CD4-positive, alpha-beta T cell treated with Interleukin-1 beta for 1 hour (primary cell): ENCODE data around the gene ZNF496.
"Not testable (repeated sequence)": the region's sequence is repeated elsewhere in the genome, so short reads cannot be mapped to it uniquely, and the experiment has no call there.

ENCODE experiments used
- DNase-seq, 2 donors: peaks; one replicate each; pipeline ENCODE4 v3.0.0-alpha.2; 2020 to 2022

The ZNF496 gene

GRCh38 chr1:247331525-247332214, at the start of gene ZNF496:
Gene ZNF496, minus strand, starts transcription at chr1:247331867. Its CDS starts 2,289 bp downstream, at chr1:247329578.
- peak; percentile 63 to 65 for DNase-seq

- DNase-seq = no peak
Measured at GRCh38 chr1:247378334-247379073, 46.8 kb upstream of the ZNF496 start.

- DNase-seq = not testable (repeated sequence)
Measured at GRCh38 chr1:247377656-247378055, 46.0 kb upstream of the ZNF496 start.

GRCh38 chr1:247376659-247377058, 45.0 kb upstream of the ZNF496 start:
- no peak for DNase-seq

GRCh38 chr1:247375747-247376146, 44.1 kb upstream of the ZNF496 start:
- no peak for DNase-seq

- not testable (repeated sequence) for DNase-seq
Measured at GRCh38 chr1:247374651-247375334, 43.1 kb upstream of the ZNF496 start.

DNA sequence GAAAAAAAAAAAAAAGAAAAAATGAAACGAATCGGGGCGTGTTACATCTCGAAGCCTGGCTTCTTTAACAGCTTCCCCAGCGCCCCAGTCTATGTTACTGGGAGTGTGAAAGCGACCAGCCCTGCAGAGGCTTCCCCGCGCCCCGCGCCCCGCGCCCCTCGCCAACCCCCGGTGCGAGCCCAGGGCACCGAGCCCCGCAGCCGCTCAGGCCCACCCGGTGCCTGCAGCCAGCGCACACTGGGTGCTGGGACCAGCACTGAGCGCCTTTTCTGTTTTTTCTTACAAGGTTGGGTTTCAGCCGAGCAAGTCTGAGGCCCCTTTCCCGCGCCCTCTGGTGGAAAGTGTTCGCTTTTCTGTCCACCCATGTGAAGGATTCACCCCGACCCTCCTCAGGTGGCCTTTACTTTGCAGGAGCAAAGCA, 42.1 kb upstream of the ZNF496 start:
- DNase-seq = peak; percentile 54 to 58

GRCh38 chr1:247371801-247372259, 40.2 kb upstream of the ZNF496 start:
- no peak for DNase-seq

DNA sequence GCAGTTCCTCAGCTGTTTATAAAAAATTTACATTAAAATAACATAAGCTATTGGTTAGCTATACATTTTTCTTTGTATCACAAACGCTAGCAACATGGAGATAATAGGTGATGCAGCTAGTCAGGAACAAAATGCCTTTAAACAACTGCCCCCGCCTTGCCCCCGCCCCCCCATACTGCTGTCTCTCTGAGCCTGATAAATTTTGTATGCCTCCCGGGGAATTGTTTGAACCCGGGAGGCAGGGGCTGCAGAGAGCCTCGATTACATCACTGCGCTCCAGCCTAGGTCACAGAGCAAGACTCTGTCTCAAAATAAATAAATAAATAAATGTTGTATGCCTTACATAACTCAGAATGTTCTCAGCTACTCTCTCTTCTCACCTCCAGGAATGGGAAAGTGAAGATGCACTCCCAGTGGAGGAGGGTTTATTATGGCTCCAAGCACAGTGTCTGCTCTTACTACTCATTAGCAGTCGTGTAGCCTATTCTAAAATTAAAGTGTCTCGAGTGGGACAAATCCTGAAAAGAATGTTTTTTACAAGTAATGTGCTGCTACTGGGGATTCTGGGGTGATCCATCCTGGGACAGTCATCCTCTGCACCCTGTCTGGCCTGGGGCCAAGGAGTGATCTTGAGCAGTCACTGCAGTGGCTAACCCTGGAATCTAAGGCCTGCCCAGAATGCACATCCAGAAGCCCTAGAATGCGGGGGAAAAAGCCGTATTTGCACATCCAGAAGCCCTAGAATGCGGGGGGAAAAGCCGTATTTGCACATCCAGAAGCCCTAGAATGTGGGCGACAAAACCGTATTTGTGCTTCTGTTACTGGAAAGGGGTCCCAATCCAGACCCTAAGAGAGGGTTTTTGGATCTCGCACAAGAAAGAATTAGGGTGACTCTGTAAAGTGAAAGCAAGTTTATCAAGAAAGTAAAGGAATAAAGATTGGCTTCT, 39.4 kb upstream of the ZNF496 start:
- no peak for DNase-seq

DNA sequence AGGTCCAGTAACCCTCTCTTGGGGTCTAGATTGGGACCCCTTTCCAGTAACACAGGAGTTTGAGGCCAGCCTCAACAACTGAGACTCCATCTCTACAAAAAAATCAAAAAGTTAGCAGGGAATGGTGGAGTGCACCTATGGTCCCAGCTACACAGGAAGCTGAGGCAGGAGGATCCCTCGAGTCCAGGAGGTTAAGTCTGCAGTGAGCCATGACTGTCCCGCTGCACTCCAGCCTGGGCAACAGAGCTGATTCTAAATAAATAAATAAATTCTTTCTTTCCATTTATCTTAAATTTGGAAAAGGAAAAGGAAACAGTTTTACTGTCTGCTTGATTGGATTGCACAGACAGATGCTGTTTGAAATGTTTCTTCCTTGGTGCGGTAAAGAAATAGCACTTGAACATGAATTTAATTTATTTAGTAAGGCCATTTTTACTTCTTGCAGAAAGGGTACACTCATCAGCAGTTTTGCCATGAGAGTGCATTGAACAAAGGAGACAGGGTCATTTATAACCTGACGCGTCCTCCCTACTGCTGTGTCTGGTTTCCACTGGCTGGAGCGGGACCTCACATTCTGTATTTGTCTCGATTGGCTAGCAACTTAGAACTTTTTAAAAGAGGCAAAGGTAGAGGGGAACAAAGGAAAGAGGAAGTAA, 37.0 kb upstream of the ZNF496 start:
- no peak for DNase-seq

DNA sequence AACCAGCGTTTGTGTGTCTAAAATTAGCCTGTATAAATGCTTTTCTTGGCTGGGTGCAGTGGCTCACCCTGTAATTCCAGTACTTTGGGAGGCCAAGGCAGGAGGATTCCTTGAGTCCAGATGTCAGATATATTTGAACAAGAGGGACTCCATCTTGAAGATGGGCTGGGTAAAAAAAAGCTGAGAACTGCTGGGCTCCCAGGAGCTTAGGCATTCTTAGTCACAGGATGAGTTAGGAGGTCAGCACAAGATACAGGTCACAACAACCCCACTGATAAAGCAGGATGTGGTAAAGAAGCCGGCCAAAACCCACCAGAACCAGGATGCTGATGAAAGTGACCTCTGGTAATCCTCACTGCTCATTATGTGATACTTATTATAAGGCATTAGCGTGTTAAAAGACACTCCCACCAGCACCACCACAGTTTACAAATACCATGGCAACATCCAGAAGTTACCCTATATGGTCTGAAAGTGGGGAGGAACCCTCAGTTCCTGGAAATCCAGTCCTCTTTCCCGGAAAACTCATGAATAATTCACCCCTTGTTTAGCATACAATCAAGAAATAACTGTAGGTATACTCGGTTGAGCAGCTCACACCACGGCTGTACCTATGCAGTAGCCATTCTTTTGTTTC, 36.2 kb upstream of the ZNF496 start:
- no peak for DNase-seq

DNA sequence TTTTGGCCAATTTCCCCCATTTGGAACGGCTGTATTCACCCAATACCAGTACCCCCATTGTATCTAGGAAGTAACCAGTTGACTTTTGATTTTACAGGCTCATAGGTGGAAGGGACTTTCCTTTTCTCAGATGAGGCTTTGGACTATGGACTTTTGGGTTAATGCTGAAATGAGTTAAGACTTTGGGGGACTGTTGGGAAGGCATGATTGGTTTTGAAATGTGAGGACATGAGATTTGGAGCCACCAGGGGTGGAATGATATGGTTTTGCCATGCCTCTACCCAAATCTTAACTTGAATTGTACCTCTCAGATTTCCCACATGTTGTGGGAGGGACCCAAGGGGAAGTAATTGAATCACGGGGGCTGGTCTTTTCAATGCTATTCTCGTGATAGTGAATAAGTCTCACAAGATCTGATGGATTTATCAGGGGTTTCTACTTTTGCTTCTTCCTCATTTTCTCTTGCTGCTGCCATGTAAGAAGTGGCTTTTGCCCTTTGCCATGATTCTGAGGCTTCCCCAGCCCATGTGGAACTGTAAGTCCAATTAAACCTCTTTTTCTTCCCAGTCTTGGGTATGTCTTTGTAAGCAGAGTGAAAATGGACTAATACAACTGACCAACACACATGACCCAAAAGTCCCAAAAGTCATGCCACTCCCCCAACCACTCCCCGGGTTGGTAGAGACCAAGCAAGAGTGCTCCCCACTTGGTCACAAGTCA, 35.4 kb upstream of the ZNF496 start:
- DNase-seq = no peak

GRCh38 chr1:247366345-247366744, 34.7 kb upstream of the ZNF496 start:
- DNase-seq = not testable (repeated sequence)

DNA sequence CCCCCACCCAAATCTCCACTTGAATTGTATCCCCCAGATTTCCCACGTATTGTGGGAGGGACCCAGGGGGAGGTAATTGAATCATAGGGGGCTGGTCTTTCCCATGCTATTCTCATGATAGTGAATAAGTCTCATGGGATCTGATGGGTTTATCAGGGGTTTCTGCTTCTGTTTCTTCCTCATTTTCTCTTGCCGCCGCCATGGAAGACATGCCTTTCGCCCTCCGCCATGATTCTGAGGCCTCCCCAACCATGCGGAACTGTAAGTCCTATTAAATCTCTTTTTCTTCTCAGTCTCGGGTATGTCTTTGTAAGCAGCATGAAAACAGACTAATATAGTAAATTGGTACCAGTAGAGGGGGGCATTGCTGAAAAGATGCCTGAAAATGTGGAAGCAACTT, 33.4 kb upstream of the ZNF496 start:
- DNase-seq = no peak

DNA sequence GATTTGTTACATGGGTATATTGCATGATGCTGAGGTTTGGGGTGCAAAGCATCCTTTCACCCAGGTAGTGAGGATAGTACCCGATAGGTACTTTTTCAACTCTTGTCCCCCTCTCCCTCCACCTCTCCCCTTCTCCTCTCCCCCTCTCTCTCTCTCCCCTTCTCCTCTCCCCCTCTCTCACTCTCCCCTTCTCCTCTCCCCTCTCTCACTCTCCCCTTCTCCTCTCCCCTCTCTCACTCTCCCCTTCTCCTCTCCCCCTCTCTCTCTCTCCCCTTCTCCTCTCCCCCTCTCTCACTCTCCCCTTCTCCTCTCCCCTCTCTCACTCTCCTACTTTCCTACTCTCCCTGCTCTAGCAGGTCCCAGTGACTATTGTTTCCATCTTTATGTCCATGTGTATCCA, 31.3 kb upstream of the ZNF496 start:
- not testable (repeated sequence) for DNase-seq

GRCh38 chr1:247362153-247362552, 30.5 kb upstream of the ZNF496 start:
- no peak for DNase-seq

DNA sequence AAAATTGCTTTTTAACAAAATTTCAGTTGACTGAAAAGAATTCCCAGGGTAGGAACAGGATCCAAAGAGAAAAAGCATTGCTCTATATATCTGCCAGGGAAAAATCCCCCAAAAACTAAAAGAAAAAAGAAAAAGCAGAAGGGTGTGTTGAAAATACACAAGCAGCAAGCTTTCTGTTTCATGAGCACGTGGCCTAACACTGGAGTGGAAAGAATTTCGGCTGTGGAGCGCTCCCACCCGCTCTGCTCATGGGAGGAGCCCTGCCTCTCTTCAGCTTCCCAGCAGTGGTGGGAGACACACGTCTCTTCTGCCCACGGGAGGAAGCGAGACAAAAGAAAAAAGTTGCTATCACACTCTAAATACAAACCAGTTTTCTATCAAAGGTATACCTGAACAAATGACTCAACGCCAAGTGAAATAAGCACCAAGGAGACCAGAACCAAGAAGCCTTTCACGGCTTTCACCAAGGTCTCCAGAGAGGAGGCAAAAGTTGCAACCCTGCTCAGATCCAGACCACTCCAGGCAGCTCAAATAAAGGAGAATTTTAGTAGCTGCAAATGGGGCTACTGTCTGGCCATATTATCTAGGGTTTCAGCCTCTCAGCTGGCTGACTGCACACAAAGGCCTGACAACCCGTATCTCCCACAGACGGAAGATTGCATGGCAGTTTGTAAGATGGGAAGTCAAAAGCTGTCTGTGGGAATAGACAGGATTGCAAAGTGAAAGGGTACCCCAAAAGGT, 29.5 kb upstream of the ZNF496 start:
- DNase-seq = no peak

DNA sequence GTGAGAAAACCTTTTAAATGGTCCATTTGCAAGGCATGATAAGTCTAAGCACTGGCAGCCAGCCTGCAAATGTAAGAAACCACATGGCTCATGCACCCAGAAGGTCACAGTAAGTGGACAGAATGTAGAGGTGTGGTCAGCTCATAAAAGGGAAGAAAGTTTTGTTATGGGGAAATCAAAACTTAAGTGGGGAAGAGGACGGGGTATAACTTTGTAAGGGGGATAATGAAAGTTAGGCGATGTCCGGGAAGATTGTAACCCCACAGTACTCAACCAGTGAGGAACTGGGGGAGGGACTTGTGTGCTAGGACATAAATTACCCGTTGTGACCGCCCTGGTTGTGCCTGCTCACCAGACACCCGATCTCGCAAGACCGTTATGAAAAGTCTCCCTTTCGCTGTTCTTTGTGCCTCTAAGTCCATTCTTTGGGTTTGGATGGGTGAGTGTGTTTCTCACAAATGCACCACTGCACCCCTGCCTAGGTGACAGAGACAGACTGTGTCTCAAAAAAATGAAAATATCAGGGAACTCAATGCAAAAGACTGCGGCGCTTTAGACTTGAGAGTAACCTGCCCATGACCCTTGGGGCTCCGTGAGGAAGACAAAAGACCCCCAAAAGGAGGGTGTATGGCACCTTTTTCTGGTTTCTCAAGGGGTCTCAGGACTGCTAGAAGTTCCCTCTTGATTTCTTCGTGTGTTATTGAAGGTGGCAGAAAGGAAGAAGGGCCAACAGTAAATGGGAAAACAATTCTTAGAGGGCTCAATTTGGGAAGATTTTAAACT, 28.6 kb upstream of the ZNF496 start:
- peak in 1 of 2 donors; percentile 36 for DNase-seq

DNA sequence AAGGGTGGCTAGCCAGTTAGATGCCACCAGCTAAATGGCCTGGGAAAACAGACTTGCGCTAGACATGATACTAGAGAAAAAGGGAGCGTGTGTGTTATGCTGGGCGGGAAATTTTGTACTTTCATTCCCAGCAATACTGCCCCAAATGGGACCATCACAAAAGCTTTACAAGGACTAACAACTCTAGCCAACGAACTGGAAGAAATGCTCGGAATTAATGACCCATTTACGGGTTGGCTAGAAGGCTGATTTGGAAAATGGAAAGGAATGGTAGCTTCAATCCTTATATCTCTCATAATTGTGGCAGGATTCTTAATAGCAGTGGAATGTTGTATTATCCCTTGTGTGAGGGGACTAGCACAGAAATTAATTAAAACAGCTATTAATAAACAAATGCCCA, 27.9 kb upstream of the ZNF496 start:
- DNase-seq = no peak
